Measurements from ENCODE around the gene SHC2.
"Not testable (repeated sequence)": the region's sequence is repeated elsewhere in the genome, so short reads cannot be mapped to it uniquely, and the experiment has no call there.

Gene SHC2

DNA sequence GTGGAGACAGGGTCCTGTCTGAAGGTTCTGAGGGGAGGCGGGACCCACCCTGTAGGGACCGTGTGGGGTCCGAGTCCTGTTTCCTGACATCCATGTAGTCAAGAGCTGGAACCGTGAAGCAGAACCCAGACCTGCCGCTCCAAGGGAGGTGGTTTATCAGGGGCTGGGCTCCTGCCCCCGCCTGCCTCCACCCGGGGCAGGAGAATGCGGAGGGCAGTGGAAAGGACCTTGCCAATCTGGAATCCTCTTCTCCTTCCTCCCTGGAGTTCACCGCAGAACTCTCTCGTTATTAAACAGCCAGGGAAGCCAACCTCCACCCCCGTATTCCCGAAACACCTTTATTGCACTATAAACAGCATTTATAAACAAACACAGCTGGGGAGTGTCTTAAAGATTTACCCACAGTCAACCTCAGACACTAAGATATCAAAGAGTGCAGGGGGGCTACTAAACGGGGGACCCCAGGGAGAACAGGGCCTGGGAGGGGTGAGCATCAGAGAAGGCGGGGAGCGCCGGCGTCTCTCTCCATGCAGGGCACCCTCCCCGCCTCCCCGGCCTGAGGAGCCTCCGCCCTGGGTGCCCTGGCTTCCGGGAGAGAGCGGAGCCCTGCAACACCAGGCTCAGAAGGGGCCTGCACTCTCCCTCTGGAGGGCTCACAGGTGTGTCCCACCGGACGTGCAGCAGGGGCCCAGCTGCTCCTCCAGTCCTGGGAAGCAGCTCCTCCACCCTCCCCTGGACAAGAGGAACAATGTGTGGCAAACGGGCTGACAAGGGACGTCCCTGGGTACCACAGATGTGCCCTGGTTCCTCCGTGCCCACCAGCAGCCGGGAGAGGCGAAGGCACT is 55.5 kb downstream of the SHC2 start:
- DNase-seq: no peak

DNA sequence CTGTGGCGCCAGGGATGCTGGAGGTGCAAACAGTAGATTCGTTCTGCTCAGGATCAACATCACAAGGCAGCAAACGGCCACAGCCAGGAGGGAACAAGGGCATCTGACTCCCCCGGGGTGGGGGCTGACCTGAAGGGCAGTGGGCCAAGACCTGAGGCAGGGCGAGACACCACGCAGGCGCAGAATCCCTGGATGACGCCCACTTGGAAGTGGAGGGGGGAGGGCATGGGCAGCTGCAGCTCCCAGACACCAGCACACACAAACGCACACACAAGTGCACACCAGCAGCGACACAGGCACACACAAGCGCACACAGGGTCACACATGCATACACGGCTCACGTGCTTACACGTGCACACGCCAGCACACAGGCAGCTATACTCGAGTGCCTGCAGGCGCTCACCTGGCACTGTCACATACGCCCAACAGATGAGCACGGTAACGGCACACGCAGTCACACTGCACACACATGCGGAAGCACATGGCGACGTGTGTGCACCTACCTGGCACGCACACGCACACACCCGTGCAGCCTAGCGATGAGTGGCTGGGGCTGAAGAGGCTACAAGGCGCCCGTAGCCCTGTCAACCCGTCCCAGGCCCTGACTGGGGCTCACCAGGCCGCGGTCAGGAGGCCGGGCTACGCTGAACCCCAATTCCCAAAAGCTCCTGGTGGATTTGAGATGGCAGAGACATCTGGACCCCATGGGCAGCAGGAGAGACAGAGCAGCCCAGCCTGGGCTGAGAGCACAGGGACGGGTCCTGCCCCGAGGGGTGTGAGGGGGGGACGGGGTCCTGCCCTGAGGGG is 57.4 kb downstream of the SHC2 start:
- no peak for DNase-seq

DNA sequence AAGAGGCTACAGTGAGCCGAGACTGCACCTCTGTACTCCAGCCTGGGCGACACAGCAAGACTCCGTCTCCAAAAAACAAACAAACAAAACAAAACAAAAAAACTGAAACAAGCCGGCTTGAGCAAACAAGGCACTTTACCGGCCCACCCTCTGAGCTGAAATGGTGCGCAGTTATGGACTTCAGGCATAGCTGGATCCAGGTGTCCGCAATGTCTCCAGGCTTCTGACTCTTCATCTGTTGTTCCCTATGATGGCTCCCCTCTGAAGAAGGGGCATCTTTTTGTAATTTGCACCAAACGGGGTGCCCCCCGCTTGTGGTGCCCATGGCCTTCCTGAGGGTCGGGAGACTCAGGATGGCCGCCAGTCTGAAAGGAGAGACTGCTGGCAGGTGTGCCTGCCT is 58.0 kb downstream of the SHC2 start:
- no peak for DNase-seq

DNA sequence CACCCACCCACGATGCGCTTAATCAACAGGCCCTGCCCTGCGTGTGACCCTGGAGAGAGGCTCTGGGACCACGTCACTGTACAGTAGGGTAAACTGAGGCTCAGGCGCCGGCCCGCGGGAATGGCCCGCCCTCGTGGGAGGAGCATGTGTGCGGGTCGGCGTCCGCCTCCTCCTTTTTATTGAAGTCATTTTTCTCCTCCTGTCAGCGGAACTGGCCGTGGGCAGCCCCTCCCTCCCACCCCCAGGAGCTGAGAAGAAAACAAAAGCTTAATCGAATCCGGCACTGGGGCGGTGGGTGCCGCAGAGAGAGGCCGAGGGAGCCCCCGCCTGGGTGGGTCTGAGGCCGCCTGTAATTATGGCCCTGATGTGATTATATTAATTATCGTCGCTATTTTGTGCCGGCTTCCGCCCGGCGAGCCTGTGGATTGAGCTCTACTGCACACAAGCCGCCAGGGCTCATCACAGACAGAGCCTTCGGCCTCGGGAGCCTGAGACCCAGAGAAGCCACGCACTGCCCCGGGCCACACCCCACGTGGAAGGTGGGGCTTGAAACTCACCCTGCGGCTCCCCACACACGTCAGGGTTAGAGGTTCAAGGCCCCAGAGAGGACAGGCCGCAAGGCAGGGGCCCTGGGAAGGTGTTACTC is 58.8 kb downstream of the SHC2 start:
- no peak for DNase-seq

DNA sequence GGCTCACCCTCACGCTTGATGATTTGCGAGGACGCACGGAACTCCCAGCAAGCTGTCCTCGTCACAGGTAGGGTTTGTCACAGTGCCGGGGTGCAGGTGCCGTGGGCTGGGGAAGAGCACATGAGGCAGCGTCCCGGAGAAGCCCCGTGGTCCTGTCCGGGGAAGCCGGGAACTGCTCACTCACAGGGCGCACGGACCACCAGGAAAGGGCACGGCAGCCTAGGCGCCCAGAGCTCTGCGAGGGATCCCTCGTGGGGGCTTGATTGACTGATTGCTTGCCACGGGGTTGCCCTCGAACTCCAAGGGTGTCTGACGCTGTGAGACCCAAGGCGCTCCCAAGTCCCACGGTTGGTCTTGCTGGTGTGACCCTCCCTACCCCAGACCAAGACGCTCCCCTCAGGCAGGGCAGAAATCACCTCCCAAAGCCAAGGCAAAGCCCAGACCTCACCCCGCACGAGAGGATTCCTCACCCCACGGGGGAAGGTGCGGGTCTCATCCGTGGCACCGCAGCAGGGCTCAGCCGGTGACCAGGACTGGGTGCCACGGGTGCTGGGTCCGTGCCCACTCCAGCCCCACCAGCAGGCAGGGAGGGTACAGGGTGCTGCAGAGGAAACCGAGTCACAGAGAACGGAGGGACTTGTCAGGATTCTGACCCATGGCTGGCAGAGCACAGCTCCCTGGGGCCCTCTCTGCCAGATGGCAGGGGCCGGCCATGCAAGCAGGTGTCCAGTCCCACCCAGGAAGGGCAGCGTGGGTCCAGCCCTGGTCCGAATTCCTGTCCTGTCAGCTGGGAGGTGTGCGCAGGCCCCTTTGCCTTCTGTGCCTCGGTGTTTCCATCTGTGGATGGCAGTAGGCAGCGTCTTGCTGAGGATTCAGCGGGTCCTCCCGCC is 59.6 kb downstream of the SHC2 start:
- no peak for DNase-seq

DNA sequence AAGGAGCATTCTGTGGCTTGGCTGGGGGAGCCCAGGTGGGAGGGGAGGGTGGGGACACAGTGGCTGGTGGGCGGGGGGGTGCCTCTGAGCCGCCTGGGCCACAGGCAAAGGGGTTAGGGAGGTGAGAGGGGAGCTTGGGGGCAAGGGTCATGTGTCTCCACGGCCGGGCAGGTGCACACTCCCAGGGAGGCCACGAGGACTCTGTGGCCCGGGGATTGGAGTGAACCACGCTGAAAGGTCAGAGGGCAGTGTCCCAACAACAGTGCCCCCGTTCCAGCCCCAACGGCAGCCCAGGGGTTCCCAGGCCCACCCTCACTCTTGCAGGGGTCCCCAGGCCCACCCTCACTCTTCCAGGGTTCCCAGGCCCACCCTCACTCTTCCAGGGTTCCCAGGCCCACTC is 61.5 kb downstream of the SHC2 start:
- no peak for DNase-seq

DNA sequence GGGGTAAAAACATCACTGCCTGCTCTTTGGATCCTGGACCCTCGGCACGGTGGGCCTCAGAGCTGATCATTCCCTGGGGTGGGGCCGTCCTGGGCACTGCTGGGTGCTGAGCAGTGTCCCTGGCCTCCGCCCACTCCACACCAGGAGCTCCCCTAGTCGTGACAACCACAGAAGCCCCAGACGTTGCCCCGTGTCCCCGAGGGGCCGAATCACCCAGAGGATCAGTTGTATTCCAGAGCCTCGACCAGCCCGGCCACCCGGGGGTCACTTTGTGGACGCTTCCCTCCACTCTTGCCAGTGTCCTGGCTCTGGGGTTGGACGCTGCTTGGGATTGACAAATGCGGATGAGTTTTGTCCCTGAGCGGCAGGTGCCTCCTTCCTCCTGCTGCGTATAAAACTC is 62.1 kb downstream of the SHC2 start:
- DNase-seq: no peak

DNA sequence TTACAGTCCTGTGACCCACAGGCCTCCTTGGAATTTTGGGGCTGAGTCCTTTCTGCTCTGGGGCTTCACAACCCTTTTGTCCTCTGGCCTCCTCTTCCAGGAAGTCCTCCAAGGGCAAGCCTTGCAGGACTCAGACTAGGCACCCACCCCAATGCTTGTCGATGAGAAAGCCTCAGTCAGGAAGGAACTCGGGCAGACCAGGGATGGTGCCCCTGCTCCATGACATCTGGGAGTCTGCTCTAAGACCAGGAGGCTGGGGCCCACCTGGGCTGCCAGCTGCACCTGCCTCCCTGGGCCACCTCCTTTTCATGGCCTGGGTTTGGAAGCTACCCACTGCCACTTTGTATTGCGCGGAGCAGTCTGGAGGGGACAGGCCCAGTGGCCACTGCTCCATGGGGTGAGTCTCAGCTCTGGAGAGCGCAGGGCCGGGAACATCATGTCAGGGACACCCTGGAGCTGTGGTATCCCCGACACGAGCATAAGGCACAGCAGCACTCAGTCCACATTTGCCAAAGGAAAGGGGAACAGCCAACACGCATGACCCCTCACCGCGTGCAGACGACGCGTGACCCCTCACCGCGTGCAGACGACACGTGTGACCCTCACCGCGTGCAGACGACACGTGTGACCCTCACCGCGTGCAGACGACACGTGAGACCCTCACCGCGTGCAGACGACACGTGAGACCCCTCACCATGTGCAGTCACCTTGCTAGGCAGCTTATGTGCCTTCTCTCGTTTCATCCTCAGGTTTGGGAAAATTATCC is 62.7 kb downstream of the SHC2 start:
- no peak for DNase-seq

DNA sequence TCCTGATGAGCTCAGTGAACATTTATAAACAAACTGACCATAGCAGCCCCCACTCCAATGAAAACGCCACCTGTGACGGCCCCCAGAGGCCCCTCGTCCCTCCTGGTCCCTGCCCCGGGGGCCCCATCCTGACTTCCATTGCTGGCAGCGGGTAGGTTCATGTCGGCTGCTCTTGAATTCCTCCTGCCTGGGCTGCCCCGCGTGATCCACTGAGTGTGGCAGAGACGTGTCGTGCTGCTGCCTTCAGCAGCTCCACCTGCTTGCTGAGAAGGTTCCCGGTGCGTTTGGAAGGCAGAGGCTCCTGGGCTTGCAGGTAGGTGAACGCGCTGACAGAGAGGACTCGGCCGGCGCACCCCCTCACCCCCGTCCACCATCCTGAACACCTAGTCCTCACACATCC is 63.5 kb downstream of the SHC2 start:
- DNase-seq: no peak

DNA sequence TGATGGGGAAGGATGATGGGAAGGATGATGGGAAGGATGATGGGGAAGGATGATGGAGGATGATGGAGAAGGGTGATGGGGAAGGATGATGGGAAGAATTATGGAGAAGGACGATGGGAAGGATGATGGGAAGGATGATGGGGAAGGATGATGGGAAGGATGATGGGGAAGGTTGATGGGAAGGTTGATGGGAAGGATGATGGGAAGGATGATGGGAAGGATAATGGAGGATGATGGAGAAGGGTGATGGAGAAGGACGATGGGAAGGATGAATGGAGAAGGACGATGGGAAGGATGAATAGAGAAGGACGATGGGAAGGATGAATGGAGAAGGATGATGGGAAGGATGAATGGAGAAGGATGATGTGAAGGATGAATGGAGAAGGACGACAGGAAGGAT is 65.4 kb downstream of the SHC2 start:
- no peak for DNase-seq

DNA sequence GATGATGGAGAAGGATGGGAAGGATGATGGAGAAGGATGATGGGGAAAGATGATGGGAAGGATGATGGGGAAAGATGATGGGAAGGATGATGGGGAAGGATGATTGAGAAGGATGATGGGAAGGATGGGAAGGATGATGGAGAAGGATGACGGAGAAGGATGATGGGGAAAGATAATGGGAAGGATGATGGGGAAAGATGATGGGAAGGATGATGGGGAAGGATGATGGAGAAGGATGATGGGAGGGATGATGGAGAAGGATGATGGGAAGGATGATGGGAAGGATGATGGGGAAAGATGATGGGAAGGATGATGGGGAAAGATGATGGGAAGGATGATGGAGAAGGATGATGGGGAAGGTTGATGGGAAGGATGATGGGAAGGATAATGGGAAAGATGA is 66.0 kb downstream of the SHC2 start:
- not testable (repeated sequence) for DNase-seq

DNA sequence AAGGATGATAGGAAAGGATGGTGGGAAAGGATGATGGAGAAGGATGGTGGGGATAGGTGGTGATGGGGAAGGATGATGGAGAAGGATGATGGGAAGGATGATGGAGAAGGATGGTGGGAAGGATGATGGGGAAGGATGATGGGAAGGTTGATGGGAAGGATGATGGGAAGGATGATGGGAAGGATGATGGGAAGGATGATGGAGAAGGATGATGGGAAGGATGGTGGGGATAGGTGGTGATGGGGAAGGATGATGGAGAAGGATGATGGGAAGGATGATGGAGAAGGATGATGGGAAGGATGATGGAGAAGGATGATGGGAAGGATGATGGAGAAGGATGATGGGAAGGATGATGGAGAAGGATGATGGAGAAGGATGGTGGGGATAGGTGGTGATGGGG is 67.3 kb downstream of the SHC2 start:
- DNase-seq: not testable (repeated sequence)

DNA sequence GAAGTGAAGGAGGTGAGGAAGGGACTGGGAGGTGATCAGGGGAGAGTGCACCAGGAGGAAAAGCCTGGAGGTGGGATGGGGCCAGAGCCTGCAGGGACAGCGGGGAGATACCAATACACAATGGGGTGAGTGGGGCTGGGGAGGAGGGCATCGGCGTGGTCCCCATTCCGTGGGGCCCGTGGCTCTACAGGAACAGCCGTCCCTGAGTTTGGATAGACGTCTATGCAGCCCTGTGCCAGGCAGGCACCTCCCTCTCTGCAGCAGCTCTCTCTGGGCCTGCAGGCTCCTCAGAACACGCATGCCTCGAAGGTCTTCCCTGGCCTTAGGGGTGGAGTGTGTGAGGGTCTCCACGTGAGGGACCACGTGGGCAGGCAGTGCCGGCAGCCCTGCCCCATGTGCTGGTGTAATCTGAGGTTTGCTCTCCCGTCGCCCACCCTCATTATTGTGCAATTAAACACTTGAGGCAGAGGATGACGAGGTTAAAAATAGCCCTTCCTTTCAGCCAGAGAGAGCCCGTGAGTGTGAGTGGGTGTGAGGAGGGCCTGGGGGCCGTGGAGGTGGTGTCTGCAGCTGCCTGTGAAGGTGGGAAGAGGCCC is 68.4 kb downstream of the SHC2 start:
- no peak for DNase-seq

DNA sequence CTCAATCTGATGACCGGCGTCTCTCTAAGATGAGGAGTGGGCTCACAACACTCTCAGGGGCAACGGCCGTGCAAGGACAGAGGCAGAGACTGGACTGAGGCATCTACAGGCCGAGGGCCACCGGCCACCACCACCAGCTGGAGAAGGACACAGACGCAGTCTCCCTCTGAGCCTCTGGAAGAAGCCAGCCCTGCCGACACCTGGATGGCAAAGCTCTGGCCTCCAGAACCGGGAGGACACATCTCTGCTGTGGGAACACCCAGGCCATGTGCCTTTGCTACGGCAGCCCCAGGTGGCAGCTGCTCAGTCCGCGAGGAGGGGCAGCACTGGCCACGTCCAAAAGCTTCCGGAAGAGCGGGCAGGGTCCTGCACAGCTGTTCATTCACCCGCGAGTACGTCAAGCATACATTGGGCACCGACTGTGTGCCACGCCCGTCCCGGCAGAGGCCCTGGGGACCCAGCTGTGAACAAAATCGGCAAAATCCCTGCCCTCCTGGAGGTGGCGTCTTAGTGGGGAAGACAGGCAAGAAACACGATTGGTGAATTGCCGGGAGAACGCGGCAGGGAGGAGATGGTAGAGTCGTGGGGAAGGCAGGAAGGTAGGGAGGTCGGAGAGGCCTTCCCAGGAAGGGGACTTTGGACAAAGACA is 69.0 kb downstream of the SHC2 start:
- no peak for DNase-seq

DNA sequence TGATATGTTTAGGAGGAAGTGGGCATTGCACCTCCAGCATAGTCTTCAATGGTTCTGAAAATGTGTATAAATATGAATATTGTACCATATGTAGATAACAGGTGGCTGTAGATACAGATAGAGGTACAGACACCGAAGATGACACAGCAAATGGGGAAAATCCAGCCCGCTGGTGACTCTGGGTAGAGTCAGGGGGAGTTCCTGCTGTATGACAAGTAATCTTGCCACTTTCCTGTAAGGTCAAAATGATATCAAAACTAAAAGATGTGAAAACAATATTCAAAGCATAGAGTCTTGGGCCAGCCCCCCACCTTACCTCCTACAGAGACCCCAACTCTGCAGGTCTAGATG is 69.7 kb downstream of the SHC2 start:
- DNase-seq: no peak

DNA sequence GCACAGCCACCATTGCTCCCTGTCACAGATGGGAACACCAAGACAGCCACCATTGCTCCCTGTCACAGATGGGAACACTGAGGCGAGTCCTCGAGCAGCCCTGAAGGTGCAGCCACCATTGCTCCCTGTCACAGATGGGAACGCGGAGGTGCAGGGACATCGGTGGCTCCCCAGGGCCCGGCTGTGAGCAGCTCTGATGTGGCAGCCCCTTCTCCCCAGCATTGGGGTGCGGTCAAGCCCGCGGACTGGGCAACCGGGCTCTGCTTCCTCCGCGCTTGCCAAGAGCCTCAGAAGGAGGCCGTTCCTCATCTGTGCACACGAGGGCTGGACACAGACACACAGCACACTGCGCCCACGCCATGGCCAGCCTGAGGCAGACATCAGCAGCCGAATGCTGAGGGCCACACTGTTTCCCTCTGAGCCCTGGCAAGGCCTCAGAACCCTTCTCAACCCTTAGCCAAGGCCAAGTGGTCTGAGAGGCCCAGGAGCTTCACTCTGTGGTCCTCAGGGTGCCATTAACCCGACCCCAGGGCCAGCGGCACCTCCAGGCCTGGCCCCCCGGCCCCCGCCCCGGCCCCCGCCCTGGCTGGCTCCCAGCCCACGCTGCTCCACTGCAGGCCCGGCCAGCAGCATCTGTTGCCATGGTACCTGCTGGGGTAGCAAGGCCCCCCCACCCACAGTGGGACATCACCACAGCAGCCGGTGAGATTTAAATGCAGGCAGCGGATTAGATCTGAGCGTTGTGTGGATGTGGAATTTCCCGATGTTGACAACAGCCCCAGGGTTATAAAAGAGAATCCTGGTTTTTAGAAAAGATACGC is 70.2 kb downstream of the SHC2 start:
- DNase-seq: no peak

DNA sequence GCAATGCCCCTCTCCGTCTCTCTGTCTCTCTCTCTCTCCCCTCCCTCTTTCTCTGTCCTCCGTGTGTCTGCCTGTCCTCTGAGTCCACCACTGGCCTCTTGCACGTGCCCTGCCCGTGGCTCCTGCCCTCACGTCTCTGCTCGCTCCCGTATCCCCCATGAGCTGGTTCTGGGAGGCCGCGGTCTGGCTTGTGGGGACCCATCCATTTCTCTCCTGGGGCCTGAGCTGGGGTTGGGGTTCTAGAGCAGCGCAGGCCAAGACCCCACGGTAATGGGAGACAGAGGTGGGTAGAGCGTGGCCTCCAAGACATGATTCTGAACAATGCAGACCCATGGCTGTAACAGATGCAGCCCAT is 70.9 kb downstream of the SHC2 start:
- DNase-seq: no peak

DNA sequence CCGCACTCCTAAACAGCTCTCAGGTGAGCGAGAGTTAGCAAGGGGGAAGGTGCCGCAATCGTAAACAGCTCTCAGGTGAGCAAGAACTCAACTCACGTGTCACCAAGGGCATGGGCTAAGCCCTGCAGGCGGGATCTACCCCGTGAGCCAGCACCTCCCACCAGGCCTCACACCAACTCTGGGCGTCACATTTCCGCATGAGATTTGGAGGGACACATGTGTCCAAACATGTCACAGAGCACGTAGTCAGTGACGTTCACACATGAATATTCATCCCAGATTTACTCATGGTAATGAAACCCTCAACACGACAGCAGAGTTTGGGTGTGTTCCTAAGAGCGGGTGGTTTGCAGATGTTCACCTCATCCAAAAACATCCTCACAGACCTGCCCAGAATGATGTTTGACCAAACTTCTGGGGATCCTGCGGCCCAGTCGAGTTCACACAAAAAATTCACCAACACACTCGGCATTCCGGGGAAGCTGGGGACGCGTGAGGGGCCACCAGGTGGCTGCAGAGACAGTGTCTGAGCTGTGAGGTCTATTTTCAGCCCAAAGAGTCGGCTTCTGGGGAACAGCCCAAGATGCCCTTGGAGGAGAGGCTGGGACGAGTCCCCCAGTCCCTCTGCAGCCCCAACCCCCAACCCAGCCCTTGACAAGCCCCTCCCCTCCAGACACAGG is 71.4 kb downstream of the SHC2 start:
- no peak for DNase-seq

DNA sequence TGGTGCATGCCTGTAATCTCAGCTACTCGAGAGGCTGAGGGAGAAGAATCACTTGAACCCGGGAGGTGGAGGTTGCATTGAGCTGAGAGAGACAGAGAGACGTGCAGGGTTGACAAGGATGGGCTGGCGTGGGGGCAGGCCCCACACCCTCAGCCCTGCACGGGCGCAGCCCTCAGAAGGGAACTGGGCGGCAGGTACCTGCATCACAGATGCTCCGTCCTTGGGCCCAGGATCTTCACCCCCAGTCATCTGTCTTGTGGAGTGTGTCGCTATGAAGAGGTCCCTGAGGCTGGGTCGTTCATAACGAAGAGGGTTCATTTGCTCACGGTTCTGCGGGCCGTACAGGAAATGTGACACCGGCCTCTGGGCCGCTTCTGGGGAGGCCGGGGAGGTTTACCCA is 72.1 kb downstream of the SHC2 start:
- DNase-seq: no peak

DNA sequence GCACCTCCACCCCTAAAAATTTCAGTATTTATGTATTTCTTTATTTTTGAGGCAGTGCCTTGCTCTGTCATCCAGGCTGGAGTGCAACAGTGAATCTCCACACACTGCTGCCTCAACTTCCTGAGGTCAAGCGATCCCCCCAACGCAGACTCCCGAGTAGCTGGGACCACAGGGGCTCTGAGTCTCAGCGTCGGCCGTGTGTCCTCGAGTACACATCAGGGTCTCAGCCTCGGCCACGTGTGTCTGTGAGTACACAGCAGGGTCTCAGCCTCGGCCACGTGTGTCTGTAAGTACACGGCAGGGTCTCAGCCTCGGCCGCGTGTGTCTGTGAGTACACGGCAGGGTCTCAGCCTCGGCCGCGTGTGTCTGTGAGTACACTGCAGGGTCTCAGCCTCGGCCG is 73.1 kb downstream of the SHC2 start:
- no peak for DNase-seq

Measured in GF-D8 (cell line).